Brain microvascular endothelial cell (primary cell): Measurements from ENCODE around the gene NFKBIE.

ENCODE experiments used
- DNase-seq: peaks from one replicate; pipeline ENCODE4 v3.0.0-alpha.2; 2020
- H3K27ac ChIP-seq: fragments of 250-450 bp; sonication (Bioruptor Pico); 2 replicates; pipeline ENCODE4 v1.5.1; 2020; ENCODE audit warnings: mild to moderate bottlenecking, moderate library complexity
- H3K27me3 ChIP-seq: fragments of 250-450 bp; sonication (Bioruptor Pico); replicated peaks from 2 replicates; pipeline ENCODE4 v1.5.1; 2020; ENCODE audit warnings: mild to moderate bottlenecking
- H3K36me3 ChIP-seq: fragments of 250-450 bp; sonication (Bioruptor Pico); replicated peaks from 2 replicates; pipeline ENCODE4 v1.5.1; 2020; ENCODE audit warnings: mild to moderate bottlenecking
- H3K4me3 ChIP-seq: 2 replicates; pipeline ENCODE4 v1.5.1; 2011; ENCODE audit warnings: low read depth, mild to moderate bottlenecking, control low read depth, low read length, moderate library complexity
- CTCF ChIP-seq: IDR thresholded peaks from 2 replicates; pipeline ENCODE4 v1.5.1; 2011; ENCODE audit warnings: low read depth, mild to moderate bottlenecking, moderate library complexity, low read length, control low read depth, inconsistent platforms; ENCODE audit errors: missing control alignments
- in situ Hi-C: cut with HindIII; loops from 2 replicates; pipeline ENCODE4 v1.10.0; 2017; ENCODE audit warnings: low sequenced_read_pairs, low pct_ligation_motif_present

Gene NFKBIE

GRCh38 chr6:44256775-44257024 lies 8.7 kb downstream of the NFKBIE start:
- H3K4me3 ChIP-seq, result peak overlapping the region; percentile 81
- peak overlapping the region; percentile 62 for H3K27ac ChIP-seq
- TF ChIP-seq CTCF, result no peak
- in situ Hi-C loops, result no loop called here
- H3K27me3 ChIP-seq, result no peaks in the 10 kb centered on the region
- no peak for DNase-seq
- peaks cover 45% of the 10 kb centered on the region for H3K36me3 ChIP-seq

- no peak for TF ChIP-seq CTCF
- Histone ChIP-seq H3K36me3 (peaks cover 51% of the 10 kb centered on the region), H3K27me3 (no peaks in the 10 kb centered on the region), H3K4me3 (peak overlapping the region; percentile 81), H3K27ac (peak overlapping the region; percentile 62)
- DNase-seq, result no peak
- in situ Hi-C loops, result no loop called here
Measured at GRCh38 chr6:44255871-44256774, 9.2 kb downstream of the NFKBIE start.

DNA sequence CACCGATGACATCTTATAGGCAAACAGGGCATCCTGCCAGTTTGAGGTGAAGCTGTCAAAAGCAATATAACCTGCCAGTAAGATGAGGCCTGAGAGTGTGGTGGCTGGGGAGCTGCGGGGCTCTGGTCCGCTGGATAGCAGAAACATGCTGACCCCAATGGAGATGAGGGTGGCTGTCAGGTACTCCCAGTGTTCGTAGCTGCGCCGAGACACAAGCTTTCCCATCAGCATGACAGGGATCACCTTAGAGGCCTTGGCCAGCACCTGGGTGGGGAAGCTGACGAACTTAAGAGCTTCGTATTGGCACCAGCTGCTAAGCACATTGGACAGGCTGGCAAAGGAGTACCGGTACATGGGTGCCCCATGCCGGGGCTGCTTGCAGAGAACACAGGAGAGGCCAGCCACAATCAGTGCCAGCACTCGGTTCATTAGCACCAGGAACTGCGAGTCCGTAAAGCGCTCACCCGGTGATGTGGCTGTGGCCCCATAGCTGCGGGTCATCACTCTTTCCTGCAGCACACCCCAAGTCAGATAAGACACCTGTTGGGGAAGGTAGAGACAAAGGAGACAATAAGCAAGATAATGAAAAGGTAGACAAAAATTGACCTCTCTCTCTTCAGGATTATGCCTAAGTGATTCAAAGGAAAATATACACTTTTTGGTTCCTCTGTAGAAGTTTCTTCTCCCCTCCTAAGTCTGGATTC lies 10.1 kb downstream of the NFKBIE start:
- Histone ChIP-seq H3K4me3 (no peak overlapping the region), H3K27me3 (no peaks in the 10 kb centered on the region), H3K36me3 (peaks cover 59% of the 10 kb centered on the region), H3K27ac (no peak overlapping the region)
- DNase-seq, result no peak
- TF ChIP-seq CTCF, result no peak
- in situ Hi-C loops, result no loop called here

GRCh38 chr6:44254191-44255104 lies 10.9 kb downstream of the NFKBIE start:
- H3K36me3 ChIP-seq, result peaks cover 68% of the 10 kb centered on the region
- TF ChIP-seq CTCF, result no peak
- no peak overlapping the region for H3K27ac ChIP-seq
- no peak for DNase-seq
- no peak overlapping the region for H3K4me3 ChIP-seq
- H3K27me3 ChIP-seq, result no peaks in the 10 kb centered on the region
- in situ Hi-C loops, result no loop called here

DNA sequence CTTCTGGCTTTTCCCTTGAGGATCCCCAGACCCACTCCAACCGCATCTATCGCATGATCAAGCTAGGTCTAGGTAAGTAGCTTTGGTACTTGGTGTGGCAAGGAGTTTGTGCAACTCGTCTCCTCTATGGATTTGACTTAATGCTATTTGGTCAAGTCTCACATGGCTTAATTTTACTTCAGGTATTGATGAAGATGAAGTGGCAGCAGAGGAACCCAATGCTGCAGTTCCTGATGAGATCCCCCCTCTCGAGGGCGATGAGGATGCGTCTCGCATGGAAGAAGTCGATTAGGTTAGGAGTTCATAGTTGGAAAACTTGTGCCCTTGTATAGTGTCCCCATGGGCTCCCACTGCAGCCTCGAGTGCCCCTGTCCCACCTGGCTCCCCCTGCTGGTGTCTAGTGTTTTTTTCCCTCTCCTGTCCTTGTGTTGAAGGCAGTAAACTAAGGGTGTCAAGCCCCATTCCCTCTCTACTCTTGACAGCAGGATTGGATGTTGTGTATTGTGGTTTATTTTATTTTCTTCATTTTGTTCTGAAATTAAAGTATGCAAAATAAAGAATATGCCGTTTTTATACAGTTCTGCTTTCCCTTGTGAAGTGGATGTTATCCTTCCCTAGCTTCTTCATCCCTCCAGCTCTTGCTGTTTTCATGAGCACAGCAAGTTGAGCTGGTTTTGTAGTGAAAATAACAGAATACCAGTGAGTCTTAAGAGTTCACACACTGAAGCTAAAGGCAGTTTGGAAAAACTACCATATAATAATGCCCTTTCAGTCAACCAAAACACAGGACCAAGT lies 11.8 kb downstream of the NFKBIE start:
- in situ Hi-C loops, result no loop called here

More for the DNA sequence above, 11.8 kb downstream of the NFKBIE start:
- H3K27me3 ChIP-seq, result no peaks in the 10 kb centered on the region
- peak; percentile 68 for TF ChIP-seq CTCF
- peak; percentile 21 for DNase-seq
- no peak overlapping the region for H3K4me3 ChIP-seq
- no peak overlapping the region for H3K27ac ChIP-seq
- peaks cover 74% of the 10 kb centered on the region for H3K36me3 ChIP-seq
